ENCODE data around the gene WNT9A. TPM values are rescaled to one million over a fixed set of nuclear protein-coding genes. Genes with fewer than 3 reads are reported as not detected.
"Not testable (repeated sequence)": the region's sequence is repeated elsewhere in the genome, so short reads cannot be mapped to it uniquely, and the experiment has no call there.

WNT9A gene
- total RNA-seq, 3 donors from 2014 or later: 1.1 to 2.5 (median 1.3) TPM

- H3K27ac ChIP-seq; H3K4me1 ChIP-seq; intact Hi-C loops (cut with DNase I; ENCODE audit: low total_unique reads); H3K4me3 ChIP-seq; H3K9me3 ChIP-seq; H3K36me3 ChIP-seq; DNase-seq (ENCODE audit: low spot score in 2 of 2); H3K27me3 ChIP-seq: not testable (repeated sequence)
Observed at GRCh38 chr1:227972283-227972679, 24.5 kb upstream of the WNT9A start.

- H3K4me3 ChIP-seq; intact Hi-C loops (cut with DNase I; ENCODE audit: low total_unique reads); H3K4me1 ChIP-seq; H3K27me3 ChIP-seq; H3K27ac ChIP-seq; H3K36me3 ChIP-seq; DNase-seq (ENCODE audit: low spot score in 2 of 2); H3K9me3 ChIP-seq: not testable (repeated sequence)
Observed at GRCh38 chr1:227971643-227972282, 24.0 kb upstream of the WNT9A start.

GRCh38 chr1:227971216-227971615, 23.5 kb upstream of the WNT9A start:
- H3K27ac ChIP-seq; H3K4me1 ChIP-seq; H3K27me3 ChIP-seq; intact Hi-C loops (cut with DNase I; ENCODE audit: low total_unique reads); H3K36me3 ChIP-seq; H3K4me3 ChIP-seq; DNase-seq (ENCODE audit: low spot score in 2 of 2); H3K9me3 ChIP-seq: not testable (repeated sequence)

- H3K4me3 ChIP-seq; DNase-seq (ENCODE audit: low spot score in 2 of 2); H3K9me3 ChIP-seq; H3K27ac ChIP-seq; H3K36me3 ChIP-seq; intact Hi-C loops (cut with DNase I; ENCODE audit: low total_unique reads); H3K27me3 ChIP-seq; H3K4me1 ChIP-seq: not testable (repeated sequence)
Observed at GRCh38 chr1:227970076-227970995, 22.6 kb upstream of the WNT9A start.

- H3K27ac ChIP-seq; H3K4me1 ChIP-seq; H3K9me3 ChIP-seq; DNase-seq (ENCODE audit: low spot score in 2 of 2); H3K36me3 ChIP-seq; H3K27me3 ChIP-seq; H3K4me3 ChIP-seq; intact Hi-C loops (cut with DNase I; ENCODE audit: low total_unique reads): not testable (repeated sequence)
Observed at GRCh38 chr1:227967815-227968214, 20.1 kb upstream of the WNT9A start.

- H3K36me3 ChIP-seq; DNase-seq (ENCODE audit: low spot score in 2 of 2); intact Hi-C loops (cut with DNase I; ENCODE audit: low total_unique reads); H3K4me3 ChIP-seq; H3K27ac ChIP-seq; H3K4me1 ChIP-seq; H3K27me3 ChIP-seq; H3K9me3 ChIP-seq: not testable (repeated sequence)
Observed at GRCh38 chr1:227966733-227967132, 19.0 kb upstream of the WNT9A start.

- no peaks in the 10 kb centered on the region for H3K4me1 ChIP-seq
- no peak for DNase-seq (ENCODE audit: low spot score in 2 of 2)
- no peak overlapping the region for H3K4me3 ChIP-seq
- H3K27ac ChIP-seq: no peak overlapping the region
- no peaks in the 10 kb centered on the region for H3K36me3 ChIP-seq
- H3K27me3 ChIP-seq: peaks cover 0 to 4% of the 10 kb centered on the region in 2 donors
- TF ChIP-seq POLR2A (IDR thresholded peaks at IDR 0.05) (no peak), POLR2AphosphoS5 (IDR thresholded peaks at IDR 0.05) (no peak), CTCF (IDR thresholded peaks at IDR 0.05) (no peak)
- H3K9me3 ChIP-seq: no peaks in the 10 kb centered on the region
- intact Hi-C loops (cut with DNase I; ENCODE audit: low total_unique reads): no loop called here
Observed at GRCh38 chr1:227961651-227962466, 14.1 kb upstream of the WNT9A start.
